CD4-positive, alpha-beta T cell treated with Interferon alpha-2 for 1 hour (primary cell): ENCODE results near the gene ABHD17C.
"Not testable (repeated sequence)": the region's sequence is repeated elsewhere in the genome, so short reads cannot be mapped to it uniquely, and the experiment has no call there.

Experiments used
- DNase-seq, 2 donors: peaks; one replicate each; pipeline ENCODE4 v3.0.0-alpha.2; 2020 to 2022

Gene ABHD17C

DNA sequence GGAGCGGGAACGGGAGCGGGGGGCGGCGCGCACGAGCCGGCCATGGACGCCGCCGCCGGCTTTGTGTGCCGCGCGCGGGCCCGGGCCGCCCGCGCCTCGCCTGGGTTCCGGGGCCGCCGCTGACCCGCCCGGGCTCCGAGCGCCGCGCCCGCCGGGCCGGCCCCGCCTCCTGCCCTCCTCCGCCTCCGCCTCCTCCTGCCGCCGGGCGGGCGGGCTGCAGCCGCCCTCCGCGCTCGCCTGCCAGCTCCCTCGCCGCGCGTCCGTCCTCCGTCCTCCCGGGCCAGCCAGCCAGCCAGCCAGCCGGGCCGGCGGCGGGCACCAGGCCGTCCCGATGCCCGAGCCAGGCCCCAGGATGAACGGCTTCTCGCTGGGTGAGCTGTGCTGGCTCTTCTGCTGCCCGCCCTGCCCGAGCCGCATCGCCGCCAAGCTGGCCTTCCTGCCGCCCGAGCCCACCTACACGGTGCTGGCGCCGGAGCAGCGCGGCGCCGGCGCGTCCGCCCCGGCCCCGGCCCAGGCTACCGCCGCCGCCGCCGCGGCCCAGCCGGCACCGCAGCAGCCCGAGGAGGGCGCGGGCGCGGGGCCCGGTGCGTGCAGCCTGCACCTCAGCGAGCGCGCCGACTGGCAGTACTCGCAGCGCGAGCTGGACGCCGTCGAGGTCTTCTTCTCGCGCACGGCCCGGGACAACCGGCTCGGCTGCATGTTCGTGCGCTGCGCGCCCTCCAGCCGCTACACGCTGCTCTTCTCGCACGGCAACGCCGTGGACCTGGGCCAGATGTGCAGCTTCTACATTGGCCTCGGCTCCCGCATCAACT lies at the start of gene ABHD17C:
Gene ABHD17C, plus strand, starts transcription at position 212 of the 812 bp plus-strand sequence. Its CDS starts 120 bp downstream, at position 332.
- DNase-seq, result peak in 1 of 2 donors; percentile 48

DNA sequence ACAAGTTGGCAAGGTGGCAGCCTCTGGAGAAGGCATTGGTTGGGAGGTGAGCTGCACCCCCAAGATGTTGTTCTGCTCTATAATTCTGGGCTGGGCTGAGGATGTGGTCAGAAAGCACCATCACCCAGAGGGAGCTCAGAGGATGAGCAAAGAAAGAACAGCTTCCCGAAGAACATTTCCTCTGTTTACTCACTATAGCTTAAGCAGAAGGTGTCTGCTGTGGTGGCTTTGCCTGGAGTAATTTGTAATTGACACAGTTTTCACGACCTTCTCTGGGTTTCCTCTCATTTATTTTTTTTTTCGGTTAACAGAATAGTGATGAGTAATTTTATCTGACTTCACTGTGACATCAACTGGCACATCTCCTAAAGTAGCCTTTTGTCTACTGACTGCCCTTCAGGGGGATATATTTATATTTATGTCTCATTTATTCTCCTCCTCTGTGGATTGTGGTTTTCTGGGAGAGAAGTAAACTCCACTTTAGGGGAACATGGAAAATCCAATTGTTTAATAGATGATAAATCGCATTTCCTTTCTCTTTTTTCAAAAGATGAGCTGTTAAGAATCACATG lies 49.5 kb upstream of the ABHD17C start:
- DNase-seq, result no peak

DNA sequence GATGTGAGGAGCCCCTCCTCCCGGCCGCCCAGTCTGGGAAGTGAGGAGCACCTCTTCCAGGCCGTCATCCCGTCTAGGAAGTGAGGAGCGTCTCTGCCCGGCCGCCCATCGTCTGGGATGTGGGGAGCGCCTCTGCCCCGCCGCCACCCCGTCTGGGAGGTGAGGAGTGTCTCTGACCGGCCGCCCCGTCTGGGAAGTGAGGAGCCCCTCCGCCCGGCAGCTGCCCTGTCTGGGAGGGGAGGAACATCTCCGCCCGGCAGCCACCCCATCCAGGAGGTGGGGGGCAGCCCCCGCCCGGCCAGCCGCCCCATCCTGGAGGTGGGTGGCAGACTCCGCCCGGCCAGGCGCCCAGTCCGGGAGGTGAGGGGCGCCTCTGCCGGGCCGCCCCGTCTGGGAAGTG lies 47.7 kb upstream of the ABHD17C start:
- DNase-seq, result not testable (repeated sequence)

DNA sequence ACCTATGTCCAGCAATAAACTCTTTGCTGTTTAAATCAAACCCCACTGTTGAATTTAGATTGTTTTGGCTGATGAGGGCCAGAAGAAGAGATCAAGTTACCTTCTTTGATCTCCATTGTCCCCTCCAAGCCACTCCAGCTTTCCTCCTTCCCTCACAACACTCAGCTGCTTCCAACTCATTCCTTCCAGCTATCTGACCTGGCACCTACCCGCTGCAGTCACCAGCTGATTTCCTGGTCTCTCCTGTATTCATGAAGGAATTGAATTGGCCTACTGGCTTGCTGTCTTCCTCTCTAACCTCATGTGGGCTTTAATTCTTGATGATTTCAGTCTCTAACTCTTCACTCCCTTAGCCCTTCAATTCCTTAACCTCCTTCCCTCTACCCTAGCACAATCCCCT lies 40.8 kb upstream of the ABHD17C start:
- DNase-seq, result no peak

DNA sequence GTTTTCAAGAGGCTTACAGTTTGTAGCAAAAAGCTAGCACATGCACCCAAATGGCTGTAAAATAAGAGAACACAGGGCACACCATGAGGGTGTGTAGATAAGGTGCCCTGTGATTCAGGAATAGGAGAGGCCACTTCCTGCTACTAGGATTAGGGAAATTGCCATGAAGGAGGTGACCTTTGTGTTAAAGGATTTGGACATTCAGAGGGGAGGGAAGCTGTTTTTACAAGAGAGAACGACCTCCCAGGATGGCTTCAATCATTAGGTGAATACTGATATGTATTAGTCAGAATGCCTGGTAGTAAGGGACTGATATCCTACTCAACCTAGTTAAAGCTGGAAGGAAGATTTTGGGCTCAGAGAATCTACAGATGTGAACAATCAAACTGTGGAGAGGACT lies 35.7 kb upstream of the ABHD17C start:
- DNase-seq, result no peak

DNA sequence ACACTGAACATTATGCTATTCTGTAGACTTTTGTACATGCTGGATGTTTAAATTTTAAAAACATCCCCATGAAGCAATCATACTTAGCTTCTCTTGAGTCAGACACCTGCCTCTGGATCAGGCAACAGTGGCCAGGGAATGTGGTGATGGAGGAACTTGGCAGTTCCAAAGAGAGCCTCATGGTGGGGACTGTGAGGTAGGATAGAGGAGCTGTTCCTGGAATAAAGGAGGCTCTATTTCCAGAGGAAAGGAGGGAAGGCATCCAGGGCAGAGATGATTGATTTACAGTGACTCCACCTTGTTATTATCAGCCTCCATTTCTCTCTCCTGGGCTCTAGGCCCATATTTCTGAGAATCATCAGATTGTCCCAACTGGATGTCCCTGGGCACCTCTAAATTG lies 35.0 kb upstream of the ABHD17C start:
- no peak for DNase-seq

DNA sequence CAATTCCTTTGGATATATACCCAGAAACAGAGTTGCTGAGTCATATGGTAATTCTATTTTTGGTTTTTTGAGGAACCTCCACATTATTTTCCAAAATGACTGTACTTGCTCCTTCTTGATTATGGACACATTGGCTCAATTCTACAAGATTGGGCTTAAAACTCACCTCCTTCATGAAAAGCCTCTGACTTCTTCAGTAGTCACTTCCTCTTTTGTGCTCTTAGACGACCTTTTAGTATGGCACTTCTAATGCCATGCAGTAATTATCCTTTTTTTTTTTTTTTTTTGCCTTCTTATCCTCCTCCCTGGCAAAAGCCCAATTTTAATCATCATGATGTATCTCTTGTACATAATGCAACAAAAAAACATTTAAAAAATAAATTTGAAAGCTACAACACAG lies 33.0 kb upstream of the ABHD17C start:
- DNase-seq, result no peak

DNA sequence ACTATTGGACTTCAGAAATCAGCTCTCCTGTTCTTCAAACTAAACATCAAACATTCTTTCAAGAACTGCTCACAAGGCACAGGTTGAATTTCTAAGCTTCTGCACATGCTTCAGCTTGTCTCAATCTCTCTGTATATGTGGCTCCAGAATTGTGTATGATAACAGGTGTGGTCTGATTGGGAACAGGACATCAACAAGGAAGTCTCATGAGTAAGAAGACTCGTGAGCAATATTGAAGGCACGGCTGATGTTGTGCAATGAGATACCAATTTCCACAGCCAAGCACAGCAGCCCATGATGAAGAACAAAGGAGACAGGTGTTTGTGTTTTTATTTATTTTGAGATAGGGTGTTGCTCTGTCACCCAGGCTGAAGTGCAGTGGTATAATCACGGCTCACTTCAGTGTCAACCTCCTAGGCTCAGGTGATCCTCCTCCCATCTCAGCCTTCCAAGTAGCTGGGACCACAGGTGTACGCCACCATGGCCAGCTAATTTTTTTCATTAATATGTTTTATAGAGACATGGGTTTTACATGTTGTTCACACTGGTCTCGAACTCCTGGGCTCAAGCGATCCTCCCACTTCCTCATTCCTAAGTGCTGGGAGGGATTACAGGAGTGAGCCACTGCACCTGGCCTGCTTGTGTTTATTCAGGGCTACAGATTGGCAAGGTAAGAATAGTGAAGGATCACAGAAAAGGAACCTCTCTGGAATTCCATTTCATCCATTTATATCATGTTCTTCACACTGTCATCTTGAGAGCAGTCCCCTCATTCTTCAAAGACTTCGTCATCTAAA lies 32.2 kb upstream of the ABHD17C start:
- DNase-seq, result no peak

DNA sequence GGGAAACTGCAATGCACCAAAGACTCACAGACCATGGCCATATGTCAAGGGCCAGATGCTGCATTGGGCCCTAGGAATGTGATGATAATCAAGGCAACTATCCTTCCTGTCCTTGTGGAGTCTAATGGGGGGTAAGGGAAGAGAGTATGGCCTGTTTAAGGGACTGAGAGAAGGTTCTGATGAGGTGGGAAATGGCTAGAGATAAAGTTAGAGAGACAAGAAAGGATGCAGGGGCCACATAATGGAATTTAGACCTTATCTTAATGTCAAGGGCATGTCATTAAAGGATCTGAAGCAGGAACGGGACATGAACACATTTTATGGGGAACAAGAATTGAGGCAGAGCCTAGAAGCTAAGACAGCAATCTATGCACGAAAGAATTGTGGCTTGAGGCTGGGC lies 30.0 kb upstream of the ABHD17C start:
- no peak for DNase-seq

DNA sequence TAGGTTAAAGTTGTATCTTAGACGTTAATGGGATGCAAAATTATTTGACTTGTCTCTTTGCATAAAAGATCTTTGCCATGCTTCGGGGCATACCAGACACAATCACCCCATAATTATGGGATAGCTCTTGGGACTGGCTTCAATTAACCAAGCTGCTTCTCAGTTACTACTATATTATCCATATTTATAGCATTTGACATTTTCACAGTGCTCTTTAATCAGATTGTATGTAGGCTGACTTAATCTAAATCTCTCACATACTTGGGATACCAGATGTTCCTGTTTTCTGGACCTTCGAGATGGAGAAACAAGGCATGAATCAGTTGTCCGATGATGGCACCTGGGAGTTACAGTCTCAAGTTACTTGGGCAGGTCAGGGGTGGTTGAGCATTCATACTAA lies 27.2 kb upstream of the ABHD17C start:
- DNase-seq, result no peak

DNA sequence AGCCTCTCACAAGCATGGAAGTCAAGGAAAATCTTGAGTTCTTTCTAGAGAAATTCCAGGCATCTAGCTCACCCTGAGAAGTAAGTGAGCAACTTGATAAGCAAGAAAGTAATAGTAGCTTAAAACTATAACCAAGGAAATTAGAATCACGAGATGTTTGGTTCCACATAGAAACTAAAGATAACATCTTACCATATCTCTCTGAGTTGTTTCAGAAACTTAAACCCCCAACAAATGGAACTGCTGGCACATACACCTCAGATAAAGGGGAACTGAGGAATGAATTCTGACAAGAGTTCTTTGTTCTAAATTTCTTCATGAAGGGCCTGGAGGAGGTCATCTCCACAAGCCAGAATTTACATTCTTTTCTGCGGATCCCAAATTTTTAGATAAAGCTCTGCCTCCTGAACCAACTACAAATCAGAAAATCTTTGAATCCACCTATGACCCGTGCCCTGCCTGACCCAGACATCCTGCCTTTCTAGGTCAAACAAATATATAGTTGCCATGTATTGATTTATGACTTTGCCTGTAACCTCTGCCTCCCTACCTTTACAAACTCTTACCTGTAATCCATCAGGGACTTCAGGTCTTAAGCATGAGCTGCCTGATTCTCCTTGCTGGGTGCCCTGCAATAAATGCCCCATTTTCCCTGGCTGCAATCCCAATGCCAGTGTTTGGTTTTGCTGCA lies 26.4 kb upstream of the ABHD17C start:
- no peak for DNase-seq

DNA sequence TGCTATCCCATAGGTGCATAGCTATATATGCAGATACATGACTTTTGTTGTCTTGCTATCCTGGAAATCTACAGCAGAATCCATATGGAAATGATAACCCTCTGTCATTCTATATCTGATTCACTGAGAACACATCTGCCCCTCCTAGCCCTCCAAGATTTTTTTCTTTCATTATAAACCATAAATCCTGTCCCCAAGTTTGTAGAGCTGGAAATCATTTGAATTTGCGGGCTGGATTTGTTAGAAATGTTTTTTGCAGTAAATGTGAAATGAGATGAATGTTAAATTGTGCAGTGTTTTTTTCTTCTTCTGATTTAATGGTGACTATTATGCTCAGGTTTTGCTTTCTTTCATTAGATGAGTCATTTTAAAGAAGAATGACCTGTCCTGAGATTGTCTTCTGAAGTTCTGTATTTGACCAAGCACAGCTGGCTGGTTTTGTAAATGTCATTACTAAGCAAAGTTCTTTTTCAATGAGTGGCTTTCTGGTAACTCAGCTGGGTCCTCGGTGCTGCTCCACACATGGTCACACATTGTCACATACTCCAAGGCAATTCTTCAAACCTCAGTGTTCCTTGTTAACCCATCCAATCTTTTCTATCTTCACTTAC lies 25.3 kb upstream of the ABHD17C start:
- DNase-seq, result no peak

DNA sequence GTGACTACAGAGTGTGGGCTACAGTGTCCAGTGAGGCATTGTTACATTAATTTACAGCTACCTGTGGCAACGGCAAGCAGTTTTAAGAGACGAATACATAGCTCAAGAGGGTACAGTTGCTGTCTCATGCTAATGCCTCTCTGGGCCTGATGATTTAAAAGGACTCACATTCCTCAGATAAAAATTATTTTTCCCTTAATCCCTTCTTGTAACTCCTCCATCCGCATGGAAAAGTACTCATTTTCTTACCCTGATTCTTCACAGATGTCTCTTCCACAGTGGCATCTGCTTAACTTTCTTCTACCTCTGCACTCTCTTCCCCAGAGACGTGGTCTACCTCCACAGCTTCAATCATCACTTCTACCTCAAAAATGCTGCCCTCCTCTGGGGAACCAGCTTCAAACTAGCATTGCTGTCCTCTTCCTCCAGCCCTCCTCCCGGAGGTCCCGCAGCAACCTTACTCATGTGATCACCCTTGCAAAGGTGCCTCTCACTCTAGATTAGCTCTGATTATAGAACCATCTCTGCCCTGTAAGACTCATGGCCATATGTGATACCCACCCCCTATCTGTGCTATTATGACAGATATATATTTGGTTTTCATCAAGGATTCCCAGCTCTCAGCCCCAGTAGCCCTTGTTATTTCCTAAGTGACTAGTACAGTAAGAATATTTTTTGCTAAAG lies 21.4 kb upstream of the ABHD17C start:
- DNase-seq, result no peak

DNA sequence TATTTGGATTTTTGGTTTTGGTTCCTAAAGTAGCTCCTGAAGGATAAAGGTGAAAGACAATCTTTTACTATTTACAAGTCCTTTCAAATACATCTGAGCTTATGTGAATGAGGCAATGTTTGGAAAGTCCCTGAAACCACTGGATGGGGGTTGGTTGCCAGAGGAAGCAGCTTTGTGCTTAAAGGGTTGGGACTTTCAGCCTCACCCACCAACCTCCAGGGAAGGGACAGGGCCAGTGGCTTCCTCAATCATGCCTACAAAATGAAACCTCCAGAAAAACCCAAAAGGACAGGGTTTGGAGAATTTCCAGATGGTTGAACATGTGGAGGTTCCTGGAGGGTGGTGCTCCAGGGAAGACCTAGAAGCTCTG lies 20.9 kb upstream of the ABHD17C start:
- DNase-seq, result no peak

DNA sequence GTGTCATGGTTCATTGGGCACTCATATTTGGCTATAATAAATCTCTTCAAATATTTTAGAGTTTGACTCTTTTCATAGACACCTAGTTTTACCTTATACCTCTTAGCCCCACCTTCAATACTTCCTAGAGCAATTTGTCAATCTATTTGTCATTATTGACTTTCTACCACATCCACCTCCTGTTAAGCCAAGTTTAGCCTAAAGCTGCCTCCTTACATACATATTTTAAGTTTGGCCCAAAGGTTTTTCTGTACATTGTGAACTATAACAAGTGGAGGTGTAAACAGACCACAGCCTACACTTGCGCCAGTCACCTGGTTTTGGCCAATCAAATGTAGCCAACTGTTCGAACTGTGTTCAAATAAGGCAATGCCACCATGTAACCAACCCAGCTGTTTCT lies 18.1 kb upstream of the ABHD17C start:
- DNase-seq, result no peak

DNA sequence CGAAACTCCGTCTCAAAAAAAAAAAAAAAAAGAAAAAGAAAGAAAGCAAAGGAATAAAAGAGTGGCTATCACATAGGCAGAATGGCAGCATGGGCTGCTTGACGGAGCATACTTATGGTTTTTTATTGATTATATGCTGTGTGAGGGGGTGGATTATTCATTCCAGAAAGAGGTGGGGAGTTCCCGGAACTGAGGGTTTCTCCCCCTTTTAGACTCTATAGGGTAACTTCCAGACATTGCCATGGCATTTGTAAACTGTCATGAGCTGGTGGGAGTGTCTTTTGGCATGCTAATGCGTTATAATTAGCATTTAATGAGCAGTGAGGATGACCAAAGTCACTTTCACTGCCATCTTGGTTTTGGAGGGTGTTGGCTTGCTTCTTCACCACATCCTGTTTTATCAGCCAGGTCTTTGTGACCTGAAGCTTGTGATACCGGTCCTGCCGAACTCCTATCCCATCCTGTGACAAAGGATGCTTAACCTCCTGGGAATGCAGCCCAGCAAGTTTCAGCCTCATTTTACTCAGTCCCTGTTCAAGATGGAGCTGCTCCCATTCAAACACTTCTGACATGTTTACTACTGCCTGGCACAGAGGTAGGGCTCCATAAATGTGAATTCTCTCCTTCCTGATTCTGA lies 15.8 kb upstream of the ABHD17C start:
- no peak for DNase-seq

DNA sequence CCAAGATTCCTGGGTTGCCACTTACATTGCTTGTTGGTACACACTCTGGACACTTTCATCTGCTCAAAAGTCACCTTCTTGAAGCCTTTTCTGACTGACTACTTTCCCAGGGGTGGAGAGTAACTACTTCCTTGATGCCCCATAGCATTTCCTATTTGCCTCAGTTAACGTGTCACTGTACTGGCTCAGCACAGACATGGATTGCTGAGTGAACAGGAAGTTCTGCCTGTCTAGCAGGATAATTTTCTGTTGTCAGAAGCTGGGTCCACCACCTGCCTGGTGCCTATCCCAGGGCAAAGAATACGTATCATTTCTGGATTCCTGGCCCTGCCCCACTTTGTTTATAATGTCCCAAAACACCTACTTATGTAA lies 15.3 kb upstream of the ABHD17C start:
- DNase-seq, result no peak

DNA sequence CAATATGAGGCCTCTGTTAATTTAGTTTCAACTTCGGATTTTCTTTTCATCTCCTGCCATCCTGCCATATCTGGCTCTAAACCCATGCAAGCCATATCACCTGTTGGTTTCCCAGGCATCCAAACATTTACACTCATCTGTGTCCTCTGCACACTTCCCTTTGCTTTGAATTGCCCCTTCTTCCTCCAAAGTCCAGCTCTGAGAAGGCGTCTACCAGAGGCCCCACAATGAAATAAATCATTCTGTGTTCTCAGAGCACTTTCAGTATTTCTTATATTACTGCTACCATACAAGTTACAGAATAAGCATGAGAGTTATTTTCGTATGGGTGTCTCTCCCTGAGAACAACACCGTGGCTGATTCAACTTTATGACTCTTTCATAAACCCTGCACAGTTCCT lies 12.9 kb upstream of the ABHD17C start:
- no peak for DNase-seq

DNA sequence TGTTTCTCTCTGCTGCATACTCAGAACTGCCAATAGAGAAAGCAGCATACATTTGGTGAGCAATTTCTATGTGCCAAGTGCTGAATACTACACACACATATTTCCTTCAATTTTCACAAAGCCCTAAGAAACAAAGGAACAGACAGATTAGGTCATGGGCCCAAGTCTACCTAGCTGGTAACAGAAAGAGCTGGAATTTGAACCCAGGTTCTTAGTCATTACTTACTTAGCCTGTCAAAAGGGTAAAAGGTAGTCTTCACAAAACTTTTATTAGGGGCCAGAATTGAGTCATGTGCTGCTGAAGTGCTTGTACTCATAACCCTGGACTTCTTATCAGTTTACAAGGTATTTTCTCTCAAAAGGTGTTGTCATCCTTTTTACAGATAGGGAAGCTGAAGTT lies 10.4 kb upstream of the ABHD17C start:
- no peak for DNase-seq

DNA sequence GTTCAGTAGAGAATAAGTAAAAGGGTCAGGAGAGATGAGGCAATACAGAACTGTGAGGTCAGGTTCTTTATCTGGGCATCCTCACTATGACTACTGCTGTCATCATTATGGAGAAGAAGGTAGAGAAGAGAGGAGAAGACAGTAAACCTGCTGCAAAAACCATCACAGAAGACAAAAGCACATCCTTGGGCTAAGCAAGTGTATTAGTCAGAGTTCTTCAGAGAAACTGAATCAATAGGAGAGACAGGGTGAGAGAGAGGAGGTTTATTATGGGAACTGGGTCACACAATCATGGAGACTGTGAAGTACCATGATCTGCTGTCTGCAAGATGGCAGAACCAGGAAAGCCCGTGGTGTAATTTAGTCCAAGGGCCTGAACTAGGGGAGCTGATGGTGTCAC lies 9.5 kb upstream of the ABHD17C start:
- DNase-seq, result no peak

DNA sequence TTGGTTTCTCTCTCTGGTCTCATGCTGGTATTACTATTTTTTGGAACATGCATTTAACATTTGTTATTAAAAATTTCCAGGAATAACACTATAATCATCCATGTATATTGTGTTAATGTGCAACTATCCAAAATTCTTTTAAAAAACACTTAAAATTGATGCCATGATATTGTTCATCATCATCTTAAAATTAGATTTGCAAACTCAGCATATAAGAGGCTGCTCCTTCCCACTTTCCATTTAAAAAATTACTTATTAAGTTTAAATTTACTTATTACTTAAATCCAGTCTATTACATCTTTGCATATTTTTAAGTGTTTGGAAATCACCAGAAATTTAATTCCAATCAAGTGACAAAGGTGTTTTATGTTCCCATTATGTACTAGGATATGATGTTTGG lies 5.8 kb upstream of the ABHD17C start:
- no peak for DNase-seq

DNA sequence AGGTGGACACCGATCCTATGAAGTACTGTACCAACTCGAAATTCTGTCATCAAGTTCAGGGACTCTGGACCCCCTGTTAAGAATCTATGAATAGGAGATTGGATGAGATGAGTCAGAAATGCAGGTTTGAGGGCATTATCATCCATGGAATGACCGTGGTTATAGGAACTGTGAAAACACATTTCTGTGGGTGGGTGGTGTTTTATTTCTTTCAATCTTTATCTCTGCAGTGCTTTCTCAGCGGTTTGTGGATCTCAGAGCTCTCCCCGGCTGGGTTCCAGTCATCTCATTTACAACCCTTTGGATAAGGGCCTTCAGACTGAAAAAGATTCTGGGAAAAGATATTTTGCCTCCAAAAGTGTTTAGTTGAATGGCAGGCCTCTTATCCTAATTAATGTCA lies 5.4 kb upstream of the ABHD17C start:
- no peak for DNase-seq
